Measurements from ENCODE around the gene GLT1D1. TPM values are rescaled to one million over a fixed set of nuclear protein-coding genes. Genes with fewer than 3 reads are reported as not detected.

GLT1D1 gene
- total RNA-seq, 2 donors from 2014 or later, result 0.14 to 0.21 TPM

DNA sequence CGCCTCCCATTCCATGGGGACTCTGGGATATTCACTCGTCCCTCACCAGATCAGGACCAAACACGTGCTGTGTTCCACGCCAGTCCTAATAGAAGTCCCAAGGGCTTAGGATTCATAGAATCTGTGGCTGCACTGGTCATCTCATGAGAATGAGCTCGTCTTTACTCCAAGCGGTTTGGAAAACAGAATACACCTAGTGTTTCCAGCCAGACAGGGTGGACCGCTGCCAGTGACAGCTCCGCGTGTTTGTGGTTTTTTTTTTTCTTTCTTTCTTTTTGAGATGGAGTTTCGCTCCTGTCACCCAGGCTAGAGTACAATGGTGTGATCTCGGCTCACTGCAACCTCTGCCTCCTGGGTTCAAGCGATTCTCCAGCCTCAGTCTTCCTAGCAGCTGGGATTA is 75.1 kb downstream of the GLT1D1 start:
- Mint-ChIP-seq H3K4me3 (no peak overlapping the region), H3K36me3 (no peaks in the 10 kb centered on the region), H3K27ac (no peak overlapping the region), H3K9me3 (peaks cover 3% of the 10 kb centered on the region), H3K27me3 (no peaks in the 10 kb centered on the region), H3K4me1 (ENCODE audit: low read depth in 2 of 2) (peaks cover 0 to 5% of the 10 kb centered on the region in 2 donors)
- no peak for DNase-seq (ENCODE audit: low spot score)
- peak in 1 of 2 donors; percentile 24 for ATAC-seq

DNA sequence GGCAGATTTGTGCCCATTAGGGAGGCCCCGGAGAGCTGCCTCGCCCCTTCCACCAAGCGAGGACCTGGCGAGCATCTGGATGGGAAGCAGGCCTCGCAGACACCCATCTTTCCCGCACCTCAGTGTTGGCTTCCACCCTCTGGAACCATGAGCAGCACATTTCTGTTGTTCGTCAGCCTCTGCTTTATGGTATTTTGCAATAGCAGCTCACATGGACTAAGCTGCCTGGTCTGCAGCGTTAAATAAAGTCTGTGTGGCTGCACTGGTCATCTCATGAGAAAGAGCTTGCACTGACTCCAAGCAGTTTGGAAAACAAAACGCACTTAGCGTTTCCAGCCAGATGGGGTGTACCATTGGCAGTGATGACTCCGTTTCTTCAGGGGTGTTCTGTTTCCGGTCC is 75.8 kb downstream of the GLT1D1 start:
- Mint-ChIP-seq H3K9me3 (peaks cover 3% of the 10 kb centered on the region), H3K4me3 (no peak overlapping the region), H3K27me3 (no peaks in the 10 kb centered on the region), H3K36me3 (no peaks in the 10 kb centered on the region), H3K27ac (no peak overlapping the region), H3K4me1 (ENCODE audit: low read depth in 2 of 2) (peaks cover 0 to 5% of the 10 kb centered on the region in 2 donors)
- ATAC-seq (no peak), DNase-seq (ENCODE audit: low spot score) (no peak)

DNA sequence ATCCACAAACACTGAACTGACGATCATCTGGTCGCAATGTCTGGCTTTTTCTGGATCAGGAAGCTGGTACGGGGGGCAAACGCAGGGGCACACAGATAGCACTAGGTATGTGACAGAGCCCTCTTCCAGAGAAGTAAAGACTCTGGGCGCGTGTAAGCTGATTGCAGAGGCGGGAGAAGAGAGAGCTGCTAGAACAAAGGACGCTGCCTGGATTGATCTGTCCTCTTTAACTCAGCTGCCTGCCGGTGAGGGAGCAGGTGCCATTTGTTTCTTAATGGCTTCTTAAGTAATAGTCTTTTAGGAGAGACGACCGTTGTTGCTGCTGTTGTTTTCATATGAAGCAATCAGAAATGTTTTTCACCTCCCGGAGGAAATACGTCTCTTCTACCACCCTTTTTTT is 77.3 kb downstream of the GLT1D1 start:
- Mint-ChIP-seq H3K9me3 (no peaks in the 10 kb centered on the region), H3K36me3 (no peaks in the 10 kb centered on the region), H3K27me3 (no peaks in the 10 kb centered on the region), H3K27ac (no peak overlapping the region), H3K4me3 (no peak overlapping the region), H3K4me1 (ENCODE audit: low read depth in 2 of 2) (no peaks in the 10 kb centered on the region)
- DNase-seq (ENCODE audit: low spot score) (no peak), ATAC-seq (no peak)

DNA sequence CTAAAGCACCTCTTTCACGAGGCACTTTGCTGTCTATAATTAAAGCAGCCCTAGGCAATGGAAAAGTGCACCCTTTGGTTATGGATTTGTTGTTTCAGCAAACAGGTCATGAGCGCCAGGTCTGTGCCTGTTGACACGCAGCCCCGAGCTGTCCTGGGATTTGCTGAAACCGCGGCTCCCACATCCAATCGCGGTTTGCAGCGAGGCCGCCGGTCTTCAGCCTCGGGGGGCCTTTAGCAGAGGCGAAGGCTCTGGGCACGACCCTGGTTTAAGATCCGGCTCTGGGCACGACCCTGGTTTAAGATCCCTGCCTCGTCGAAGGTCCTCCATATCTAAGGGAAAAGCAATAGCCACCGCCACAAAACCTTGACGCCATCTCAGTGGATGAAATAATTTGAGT is 79.2 kb downstream of the GLT1D1 start:
- Mint-ChIP-seq H3K36me3 (no peaks in the 10 kb centered on the region), H3K27me3 (peaks cover 2 to 8% of the 10 kb centered on the region in 2 donors), H3K27ac (no peak overlapping the region), H3K9me3 (no peaks in the 10 kb centered on the region), H3K4me1 (ENCODE audit: low read depth in 2 of 2) (no peaks in the 10 kb centered on the region), H3K4me3 (no peak overlapping the region)
- ATAC-seq, result no peak
- no peak for DNase-seq (ENCODE audit: low spot score)

DNA sequence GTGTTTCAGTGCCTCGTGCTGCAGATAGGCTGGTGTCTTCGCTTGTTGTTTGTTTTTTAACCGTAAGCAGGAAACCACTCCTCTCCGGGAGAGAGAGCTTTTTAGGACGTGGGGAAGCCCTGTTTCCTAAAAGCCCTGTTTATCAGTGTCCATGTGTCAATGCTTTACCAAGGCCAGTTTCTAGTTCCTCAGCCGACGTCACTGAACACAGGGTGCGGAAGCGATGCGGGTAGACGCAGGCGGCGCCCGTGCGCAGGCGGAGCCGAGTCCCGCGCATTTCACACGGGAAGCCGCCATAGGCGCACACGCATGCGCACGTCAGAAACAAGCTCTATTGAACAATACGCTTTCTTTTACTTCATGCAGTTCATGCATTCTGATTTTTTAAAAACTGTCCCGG is 79.8 kb downstream of the GLT1D1 start:
- Mint-ChIP-seq H3K27ac (no peak overlapping the region), H3K4me3 (no peak overlapping the region), H3K36me3 (no peaks in the 10 kb centered on the region), H3K4me1 (ENCODE audit: low read depth in 2 of 2) (no peaks in the 10 kb centered on the region), H3K9me3 (no peaks in the 10 kb centered on the region), H3K27me3 (peaks cover 2 to 14% of the 10 kb centered on the region in 2 donors)
- DNase-seq (ENCODE audit: low spot score) (no peak), ATAC-seq (no peak)

DNA sequence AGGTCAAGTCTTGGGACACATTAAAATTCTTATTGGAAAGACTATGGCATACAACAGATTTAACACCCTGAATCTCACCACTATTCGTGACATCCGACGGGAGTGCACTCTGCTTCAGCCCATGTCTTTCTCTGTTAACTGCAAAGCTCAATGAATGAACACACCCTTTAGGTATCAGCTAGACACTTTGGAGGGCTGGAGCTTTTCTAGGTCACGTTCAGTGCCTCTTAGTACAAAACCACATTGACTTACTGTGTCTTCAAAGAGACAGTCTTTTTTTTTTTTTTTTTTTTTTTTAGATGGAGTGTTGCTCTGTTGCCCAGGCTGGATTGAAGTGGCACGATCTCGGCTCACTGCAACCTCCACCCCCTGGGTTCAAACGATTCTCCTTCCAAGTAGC is 80.6 kb downstream of the GLT1D1 start:
- ATAC-seq (no peak), DNase-seq (ENCODE audit: low spot score) (no peak)
- H3K4me3 Mint-ChIP-seq, result no peak overlapping the region
- no peak overlapping the region for H3K27ac Mint-ChIP-seq
- H3K36me3 Mint-ChIP-seq, result no peaks in the 10 kb centered on the region
- no peaks in the 10 kb centered on the region for H3K9me3 Mint-ChIP-seq
- peaks cover 2 to 14% of the 10 kb centered on the region in 2 donors for H3K27me3 Mint-ChIP-seq
- H3K4me1 Mint-ChIP-seq (ENCODE audit: low read depth in 2 of 2), result no peaks in the 10 kb centered on the region

DNA sequence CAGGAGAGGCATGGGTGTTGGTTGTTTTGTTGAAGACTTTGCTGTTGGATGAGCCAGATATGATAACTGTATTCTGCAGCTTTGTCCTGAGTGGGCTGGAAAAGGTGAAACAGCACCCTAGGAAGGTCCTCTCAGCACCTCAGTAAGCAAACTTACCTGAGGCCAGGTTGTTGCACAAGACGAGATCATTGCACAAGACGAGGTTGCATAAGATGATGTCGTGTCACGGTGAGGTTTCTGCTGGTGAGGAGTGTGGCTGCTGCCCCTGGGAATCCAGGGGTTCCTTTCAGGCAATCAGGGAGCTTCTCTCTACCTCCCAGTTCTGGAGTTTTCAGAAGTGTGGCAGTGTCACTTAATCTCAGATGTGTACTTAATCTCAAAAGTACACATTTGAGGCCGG is 85.6 kb downstream of the GLT1D1 start:
- Mint-ChIP-seq H3K4me3 (no peak overlapping the region), H3K9me3 (no peaks in the 10 kb centered on the region), H3K27me3 (peaks cover 8 to 14% of the 10 kb centered on the region in 2 donors), H3K36me3 (no peaks in the 10 kb centered on the region), H3K4me1 (ENCODE audit: low read depth in 2 of 2) (peaks cover 0 to 3% of the 10 kb centered on the region in 2 donors), H3K27ac (no peak overlapping the region)
- ATAC-seq (no peak), DNase-seq (ENCODE audit: low spot score) (no peak)

DNA sequence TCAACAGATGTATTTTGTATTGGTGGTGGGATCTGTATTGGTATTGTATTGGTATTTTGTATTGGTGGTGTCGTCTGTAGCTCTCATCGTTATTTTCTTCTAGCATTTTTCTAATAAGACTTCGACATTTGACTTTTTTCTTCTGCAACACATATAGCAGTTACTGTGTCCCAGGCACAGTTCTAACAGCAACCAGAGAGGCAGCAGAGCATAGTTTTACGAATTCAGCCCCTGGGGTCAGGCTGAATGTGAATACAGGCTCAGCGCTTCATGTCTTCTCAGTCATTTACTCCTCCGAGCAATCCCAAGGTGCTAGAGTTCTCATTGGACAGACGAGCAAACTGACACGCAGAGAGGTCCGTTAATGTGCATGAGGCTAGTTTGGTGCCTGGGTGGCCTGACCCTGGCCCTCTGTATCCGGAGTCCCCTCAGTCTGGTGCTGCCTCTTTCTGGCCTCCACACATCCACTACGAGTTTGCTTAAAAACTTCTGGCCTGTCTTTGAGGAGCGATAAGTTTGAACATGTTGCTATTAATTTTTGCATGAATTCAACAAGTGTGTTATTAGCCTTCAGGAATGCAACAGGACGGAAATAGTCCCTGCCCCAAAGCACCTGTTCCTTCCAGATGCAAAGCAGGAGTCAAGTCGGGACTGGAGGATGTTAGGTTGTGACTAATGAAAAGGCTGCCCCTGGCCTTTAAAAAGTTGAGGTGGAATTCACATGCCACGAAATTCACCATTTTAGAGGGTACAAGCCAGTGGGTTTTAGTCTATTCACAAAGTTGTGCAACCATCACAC is 87.0 kb downstream of the GLT1D1 start:
- DNase-seq (ENCODE audit: low spot score) (no peak), ATAC-seq (no peak)
- peaks cover 8 to 14% of the 10 kb centered on the region in 2 donors for H3K27me3 Mint-ChIP-seq
- peaks cover 0 to 3% of the 10 kb centered on the region in 2 donors for H3K4me1 Mint-ChIP-seq (ENCODE audit: low read depth in 2 of 2)
- H3K27ac Mint-ChIP-seq, result no peak overlapping the region
- H3K9me3 Mint-ChIP-seq, result no peaks in the 10 kb centered on the region
- H3K36me3 Mint-ChIP-seq, result no peaks in the 10 kb centered on the region
- H3K4me3 Mint-ChIP-seq, result no peak overlapping the region

DNA sequence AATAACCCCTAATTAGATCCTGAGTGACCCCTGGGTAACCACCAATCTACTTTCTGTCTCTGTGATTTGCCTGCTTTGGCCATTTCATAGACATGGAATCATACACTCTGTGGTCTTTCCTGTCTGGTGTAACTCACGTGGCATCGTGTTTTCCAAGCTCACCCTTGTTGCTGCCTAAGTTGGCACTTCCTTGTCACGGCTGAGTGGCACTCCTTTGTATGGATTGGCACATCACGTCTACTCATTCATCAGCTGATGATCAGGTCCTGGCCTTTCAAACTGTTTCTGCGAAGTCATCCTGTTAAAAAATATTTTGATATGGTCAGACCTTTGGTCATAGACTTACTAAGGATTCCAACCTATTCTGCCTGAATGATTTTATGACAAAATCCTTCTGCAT is 87.7 kb downstream of the GLT1D1 start:
- no peaks in the 10 kb centered on the region for H3K36me3 Mint-ChIP-seq
- no peak overlapping the region for H3K4me3 Mint-ChIP-seq
- H3K27ac Mint-ChIP-seq, result no peak overlapping the region
- H3K9me3 Mint-ChIP-seq, result no peaks in the 10 kb centered on the region
- peaks cover 0 to 3% of the 10 kb centered on the region in 2 donors for H3K4me1 Mint-ChIP-seq (ENCODE audit: low read depth in 2 of 2)
- peaks cover 8 to 14% of the 10 kb centered on the region in 2 donors for H3K27me3 Mint-ChIP-seq
- ATAC-seq (no peak), DNase-seq (ENCODE audit: low spot score) (no peak)

DNA sequence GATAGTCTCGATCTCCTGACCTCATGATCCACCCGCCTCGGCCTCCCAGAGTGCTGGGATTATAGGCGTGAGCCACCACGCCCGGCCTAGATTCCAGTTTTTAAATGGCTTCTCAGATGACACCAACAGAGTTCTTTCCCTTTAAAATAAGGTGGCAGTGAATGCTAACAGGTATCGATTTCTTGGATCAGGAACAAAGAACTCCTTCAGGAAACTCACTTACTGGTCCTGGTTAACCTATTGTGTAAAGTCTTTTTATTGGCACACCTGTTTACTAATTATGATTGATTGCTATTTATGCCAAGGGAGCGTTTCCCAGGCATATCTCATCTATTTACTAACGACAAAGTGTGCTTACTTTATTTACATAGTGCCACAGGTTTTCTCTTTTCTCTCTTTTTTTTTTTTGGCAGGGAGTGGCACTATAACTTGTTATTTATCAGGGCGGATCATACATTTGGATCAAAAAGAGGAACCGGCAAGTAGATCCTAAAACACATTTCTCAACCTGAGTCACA is 89.7 kb downstream of the GLT1D1 start:
- H3K4me1 Mint-ChIP-seq (ENCODE audit: low read depth in 2 of 2), result peaks cover 0 to 3% of the 10 kb centered on the region in 2 donors
- DNase-seq (ENCODE audit: low spot score) (no peak), ATAC-seq (no peak)
- no peaks in the 10 kb centered on the region for H3K9me3 Mint-ChIP-seq
- no peaks in the 10 kb centered on the region for H3K36me3 Mint-ChIP-seq
- H3K4me3 Mint-ChIP-seq, result no peak overlapping the region
- H3K27me3 Mint-ChIP-seq, result peaks cover under 1 to 7% of the 10 kb centered on the region in 2 donors
- H3K27ac Mint-ChIP-seq, result no peak overlapping the region

DNA sequence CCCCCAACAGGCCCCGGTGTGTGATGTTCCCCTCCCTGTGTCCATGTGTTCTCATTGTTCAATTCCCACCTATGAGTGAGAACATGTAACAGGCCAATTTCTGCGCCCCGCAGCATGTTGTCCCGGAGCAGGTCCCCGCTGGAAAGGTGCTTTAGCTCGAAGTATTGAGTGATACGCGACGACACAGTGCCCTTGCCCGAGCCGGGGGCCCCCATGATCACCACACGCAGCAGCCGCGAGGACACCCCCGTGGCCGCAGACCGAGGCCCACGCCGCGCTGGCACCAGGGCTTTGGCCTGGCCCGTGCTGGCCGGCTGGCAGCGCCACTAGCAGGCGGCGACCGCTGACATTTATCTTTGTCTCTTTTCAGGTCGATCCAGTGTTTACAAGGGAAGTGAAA is 91.7 kb downstream of the GLT1D1 start:
- DNase-seq (ENCODE audit: low spot score) (no peak), ATAC-seq (no peak)
- peaks cover 0 to 3% of the 10 kb centered on the region in 2 donors for H3K4me1 Mint-ChIP-seq (ENCODE audit: low read depth in 2 of 2)
- H3K36me3 Mint-ChIP-seq, result no peaks in the 10 kb centered on the region
- no peak overlapping the region for H3K4me3 Mint-ChIP-seq
- no peaks in the 10 kb centered on the region for H3K9me3 Mint-ChIP-seq
- H3K27ac Mint-ChIP-seq, result no peak overlapping the region
- H3K27me3 Mint-ChIP-seq, result peaks cover 0 to 7% of the 10 kb centered on the region in 2 donors

DNA sequence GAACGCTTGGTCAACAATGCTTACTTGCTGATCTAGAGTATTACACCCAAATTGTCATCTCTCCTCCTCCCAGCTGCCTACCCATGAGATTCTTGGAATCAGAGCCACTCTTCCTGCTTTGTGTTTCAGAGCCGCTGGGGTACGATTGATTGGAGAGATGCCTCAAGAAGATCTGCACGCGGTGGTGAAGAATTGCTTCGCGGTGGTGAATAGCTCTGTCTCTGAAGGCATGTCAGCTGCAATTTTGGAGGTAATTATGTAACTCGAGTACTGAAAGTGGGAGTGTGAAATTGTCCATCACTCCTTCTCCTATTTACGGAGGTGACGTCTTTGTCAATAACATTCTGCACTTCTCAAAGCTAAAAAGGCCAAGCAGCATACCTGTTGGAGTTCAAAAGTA is 93.9 kb downstream of the GLT1D1 start:
- no peak for DNase-seq (ENCODE audit: low spot score)
- no peak for ATAC-seq
- Mint-ChIP-seq H3K36me3 (no peaks in the 10 kb centered on the region), H3K27ac (no peak overlapping the region), H3K4me3 (no peak overlapping the region), H3K27me3 (peaks cover 0 to 3% of the 10 kb centered on the region in 2 donors), H3K9me3 (no peaks in the 10 kb centered on the region), H3K4me1 (ENCODE audit: low read depth in 2 of 2) (no peaks in the 10 kb centered on the region)

DNA sequence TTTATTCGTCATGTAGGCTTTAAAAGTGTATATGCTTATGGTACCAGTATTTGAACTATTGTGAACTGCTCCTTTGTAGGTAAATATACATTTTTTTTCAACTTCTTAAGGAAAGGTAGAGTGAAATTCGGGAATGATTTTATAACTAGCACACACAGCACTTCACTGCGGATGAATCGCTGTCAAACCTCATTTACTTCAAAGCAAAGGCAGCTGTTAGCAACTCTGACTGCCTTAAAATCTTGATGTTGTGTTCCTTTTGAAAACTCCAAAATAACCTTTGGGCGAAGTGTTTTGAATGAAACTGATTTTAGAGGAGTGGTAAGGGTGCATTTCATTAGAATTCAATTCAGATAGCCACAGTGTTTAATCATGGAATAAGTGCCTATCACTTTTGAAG is 95.8 kb downstream of the GLT1D1 start:
- H3K27me3 Mint-ChIP-seq, result no peaks in the 10 kb centered on the region
- ATAC-seq (no peak), DNase-seq (ENCODE audit: low spot score) (no peak)
- no peaks in the 10 kb centered on the region for H3K4me1 Mint-ChIP-seq (ENCODE audit: low read depth in 2 of 2)
- H3K36me3 Mint-ChIP-seq, result no peaks in the 10 kb centered on the region
- H3K9me3 Mint-ChIP-seq, result no peaks in the 10 kb centered on the region
- no peak overlapping the region for H3K27ac Mint-ChIP-seq
- no peak overlapping the region for H3K4me3 Mint-ChIP-seq

DNA sequence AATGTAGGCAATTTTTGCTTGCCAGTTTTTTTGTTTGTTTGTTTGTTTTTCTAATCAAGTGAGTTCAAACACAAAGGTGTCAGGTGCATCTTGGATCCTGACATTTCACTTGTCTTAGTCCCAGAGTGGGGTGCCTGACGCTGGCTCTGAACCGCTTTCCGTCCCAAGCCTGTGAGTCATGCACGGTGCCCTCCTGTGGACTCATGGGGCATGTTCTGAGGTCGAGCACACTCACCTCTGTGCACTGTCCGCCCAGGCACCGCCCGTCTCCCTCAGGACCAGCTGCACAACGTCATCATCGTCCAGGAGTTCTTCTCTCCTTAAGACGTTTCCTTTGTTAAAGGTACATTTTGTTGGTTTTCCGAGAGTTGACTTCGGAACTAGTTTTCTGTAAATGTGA is 98.2 kb downstream of the GLT1D1 start:
- peaks cover under 1% of the 10 kb centered on the region in 2 donors for H3K4me1 Mint-ChIP-seq (ENCODE audit: low read depth in 2 of 2)
- H3K27me3 Mint-ChIP-seq, result peaks cover 6 to 13% of the 10 kb centered on the region in 2 donors
- H3K4me3 Mint-ChIP-seq, result no peak overlapping the region
- H3K36me3 Mint-ChIP-seq, result no peaks in the 10 kb centered on the region
- DNase-seq (ENCODE audit: low spot score), result no peak
- H3K9me3 Mint-ChIP-seq, result no peaks in the 10 kb centered on the region
- no peak for ATAC-seq
- no peak overlapping the region for H3K27ac Mint-ChIP-seq

All from natural killer cell treated with Interleukin-12 subunit alpha and Interleukin-12 subunit beta and Interleukin-15 and Interleukin-18, amount 100 ng/mL, for 72 hours (primary cell).